ENCODE measurements around the gene PKIG. TPM values are rescaled to one million over a fixed set of nuclear protein-coding genes. Genes with fewer than 3 reads are reported as not detected.

Gene PKIG
- polyA plus RNA-seq, 4 donors: 16.3 to 47.8 (median 36.6) TPM

GRCh38 chr20:44609516-44610312 lies 27.3 kb downstream of the PKIG start:
- peaks cover 0 to 12% (median 0%) of the 10 kb centered on the region in 3 donors for H3K4me1 ChIP-seq (ENCODE audit: control insufficient read depth in 3 of 3, insufficient read depth in 2 of 3, low read depth in 1 of 3, low read length in 2 of 3)
- DNase-seq: peak; percentile 94 to 95
- WGBS, 3 donors: 21 to 29% (median 24%) methylated on average over 25 of the region's 25 CpGs
- H3K27me3 ChIP-seq (ENCODE audit: control insufficient read depth in 3 of 3, insufficient read depth in 3 of 3, low read length in 3 of 3): no peaks in the 10 kb centered on the region
- peaks cover 4 to 16% (median 6%) of the 10 kb centered on the region in 3 donors for H3K36me3 ChIP-seq (ENCODE audit: control insufficient read depth in 3 of 3, insufficient read depth in 2 of 3, low read depth in 1 of 3, low read length in 3 of 3)
- peak overlapping the region; percentile 38 to 72 (median 69) for H3K27ac ChIP-seq (ENCODE audit: low read depth in 1 of 3, low read length in 2 of 3)
- peak overlapping the region in 1 of 3 donors; percentile 16 for H3K4me3 ChIP-seq (ENCODE audit: low read depth in 1 of 3, low read length in 3 of 3)
- no peak for FAIRE-seq
- peaks cover 0 to 4% of the 10 kb centered on the region in 2 donors for H3K9me3 ChIP-seq (ENCODE audit: control insufficient read depth in 2 of 2, insufficient read depth in 1 of 2, low read depth in 1 of 2, low read length in 1 of 2)

- FAIRE-seq (no peak), DNase-seq (peak in 1 of 2 donors; percentile 30)
- Histone ChIP-seq H3K4me1 (ENCODE audit: control insufficient read depth in 3 of 3, insufficient read depth in 2 of 3, low read depth in 1 of 3, low read length in 2 of 3) (peaks cover 0 to 12% (median 2%) of the 10 kb centered on the region in 3 donors), H3K27ac (ENCODE audit: low read depth in 1 of 3, low read length in 2 of 3) (peak overlapping the region in 1 of 3 donors; percentile 24), H3K4me3 (ENCODE audit: low read depth in 1 of 3, low read length in 3 of 3) (no peak overlapping the region), H3K27me3 (ENCODE audit: control insufficient read depth in 3 of 3, insufficient read depth in 3 of 3, low read length in 3 of 3) (no peaks in the 10 kb centered on the region), H3K36me3 (ENCODE audit: control insufficient read depth in 3 of 3, insufficient read depth in 2 of 3, low read depth in 1 of 3, low read length in 3 of 3) (peaks cover 4 to 24% (median 6%) of the 10 kb centered on the region in 3 donors), H3K9me3 (ENCODE audit: control insufficient read depth in 2 of 2, insufficient read depth in 1 of 2, low read depth in 1 of 2, low read length in 1 of 2) (peaks cover 0 to 4% of the 10 kb centered on the region in 2 donors)
- WGBS, 3 donors: 0 to 7% (median 0%) methylated on average over 1 of the region's 1 CpG
Observed at GRCh38 chr20:44610313-44610962, 28.1 kb downstream of the PKIG start.

DNA sequence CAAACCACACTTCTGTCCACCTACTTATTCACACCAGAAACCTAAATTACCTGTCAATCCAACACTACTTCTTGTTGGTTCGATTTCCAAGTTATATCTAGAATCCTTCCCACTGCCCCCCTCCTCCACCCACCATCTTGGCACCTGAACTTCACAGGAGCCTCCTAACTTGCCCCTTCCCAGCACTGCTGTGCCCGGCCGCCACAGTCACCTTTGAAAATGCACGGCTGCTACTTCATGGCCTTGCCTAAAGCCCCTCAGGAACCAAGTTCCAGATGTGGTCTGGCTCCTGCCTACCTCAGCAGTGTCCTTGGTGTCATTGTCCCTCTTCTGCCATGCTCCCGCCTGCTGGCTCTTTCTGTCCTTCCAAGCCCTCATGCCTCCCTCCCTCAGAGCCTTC lies 31.2 kb downstream of the PKIG start:
- Histone ChIP-seq H3K27me3 (ENCODE audit: control insufficient read depth in 3 of 3, insufficient read depth in 3 of 3, low read length in 3 of 3) (no peaks in the 10 kb centered on the region), H3K4me3 (ENCODE audit: low read depth in 1 of 3, low read length in 3 of 3) (no peak overlapping the region), H3K27ac (ENCODE audit: low read depth in 1 of 3, low read length in 2 of 3) (no peak overlapping the region), H3K9me3 (ENCODE audit: control insufficient read depth in 2 of 2, insufficient read depth in 1 of 2, low read depth in 1 of 2, low read length in 1 of 2) (no peaks in the 10 kb centered on the region), H3K36me3 (ENCODE audit: control insufficient read depth in 3 of 3, insufficient read depth in 2 of 3, low read depth in 1 of 3, low read length in 3 of 3) (peaks cover 6 to 51% (median 10%) of the 10 kb centered on the region in 3 donors), H3K4me1 (ENCODE audit: control insufficient read depth in 3 of 3, insufficient read depth in 2 of 3, low read depth in 1 of 3, low read length in 2 of 3) (peaks cover 0 to 18% (median 2%) of the 10 kb centered on the region in 3 donors)
- DNase-seq (no peak), FAIRE-seq (no peak)
- 94 to 97% (median 96%) methylated on average over 5 of the region's 5 CpGs for whole genome bisulfite sequencing, 3 donors

- DNase-seq (no peak), FAIRE-seq (no peak)
Observed at GRCh38 chr20:44614525-44614924, 32.1 kb downstream of the PKIG start.

GRCh38 chr20:44615169-44615791 lies 32.9 kb downstream of the PKIG start:
- Histone ChIP-seq H3K9me3 (ENCODE audit: control insufficient read depth in 2 of 2, insufficient read depth in 1 of 2, low read depth in 1 of 2, low read length in 1 of 2) (no peaks in the 10 kb centered on the region), H3K36me3 (ENCODE audit: control insufficient read depth in 3 of 3, insufficient read depth in 2 of 3, low read depth in 1 of 3, low read length in 3 of 3) (peaks cover 6 to 66% (median 14%) of the 10 kb centered on the region in 3 donors), H3K4me1 (ENCODE audit: control insufficient read depth in 3 of 3, insufficient read depth in 2 of 3, low read depth in 1 of 3, low read length in 2 of 3) (peaks cover 0 to 7% (median 2%) of the 10 kb centered on the region in 3 donors), H3K4me3 (ENCODE audit: low read depth in 1 of 3, low read length in 3 of 3) (no peak overlapping the region), H3K27me3 (ENCODE audit: control insufficient read depth in 3 of 3, insufficient read depth in 3 of 3, low read length in 3 of 3) (no peaks in the 10 kb centered on the region), H3K27ac (ENCODE audit: low read depth in 1 of 3, low read length in 2 of 3) (peak overlapping the region in 1 of 3 donors; percentile 36)
- DNase-seq: no peak
- WGBS, 3 donors: 53 to 83% (median 72%) methylated on average over 10 of the region's 10 CpGs
- no peak for FAIRE-seq

More at GRCh38 chr20:44614525-44614924, 32.1 kb downstream of the PKIG start:
- Histone ChIP-seq H3K4me3 (ENCODE audit: low read depth in 1 of 3, low read length in 3 of 3) (no peak overlapping the region), H3K27ac (ENCODE audit: low read depth in 1 of 3, low read length in 2 of 3) (peak overlapping the region in 1 of 3 donors; percentile 36), H3K9me3 (ENCODE audit: control insufficient read depth in 2 of 2, insufficient read depth in 1 of 2, low read depth in 1 of 2, low read length in 1 of 2) (no peaks in the 10 kb centered on the region), H3K27me3 (ENCODE audit: control insufficient read depth in 3 of 3, insufficient read depth in 3 of 3, low read length in 3 of 3) (no peaks in the 10 kb centered on the region), H3K4me1 (ENCODE audit: control insufficient read depth in 3 of 3, insufficient read depth in 2 of 3, low read depth in 1 of 3, low read length in 2 of 3) (peaks cover 0 to 12% (median 2%) of the 10 kb centered on the region in 3 donors), H3K36me3 (ENCODE audit: control insufficient read depth in 3 of 3, insufficient read depth in 2 of 3, low read depth in 1 of 3, low read length in 3 of 3) (peaks cover 6 to 58% (median 11%) of the 10 kb centered on the region in 3 donors)
- WGBS, 3 donors: 84 to 94% (median 90%) methylated on average over 13 to 14 of the region's 14 CpGs

DNA sequence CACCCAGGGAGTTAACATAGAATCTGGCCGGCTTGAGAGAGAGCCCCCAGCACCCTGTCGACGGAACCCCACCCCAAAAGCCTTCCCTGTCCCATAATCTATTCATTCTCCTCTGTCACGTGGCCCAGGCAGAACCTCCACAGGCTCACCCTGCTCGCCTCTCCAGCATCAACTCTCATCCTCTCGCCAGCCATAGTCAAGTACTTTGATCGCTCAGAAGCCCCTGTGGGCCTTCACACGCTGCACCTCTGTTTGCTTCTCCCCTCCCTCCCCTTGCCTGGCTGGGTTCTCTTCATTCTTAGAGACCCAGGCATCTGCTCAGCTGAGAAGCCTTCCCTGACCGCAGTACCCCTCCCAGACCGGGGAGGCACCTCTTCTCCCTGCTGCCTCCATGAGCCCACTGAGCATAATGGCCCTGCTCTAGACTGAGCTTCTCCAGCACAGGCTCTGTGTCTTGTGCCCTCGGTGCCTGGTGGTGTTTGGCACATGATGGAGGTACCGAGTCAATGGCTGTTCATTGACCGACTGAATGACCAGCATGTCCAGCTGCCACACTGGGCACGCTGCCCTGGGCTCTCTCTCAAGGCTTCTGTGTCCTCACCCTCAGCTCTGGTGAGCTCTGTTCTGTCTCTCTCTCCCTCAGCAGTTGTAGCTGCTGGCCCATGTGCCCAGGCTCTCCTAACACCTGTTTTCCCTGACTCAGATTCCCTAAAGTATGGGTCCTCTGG lies 33.7 kb downstream of the PKIG start:
- H3K27me3 ChIP-seq (ENCODE audit: control insufficient read depth in 3 of 3, insufficient read depth in 3 of 3, low read length in 3 of 3): no peaks in the 10 kb centered on the region
- peak overlapping the region in 1 of 3 donors; percentile 18 for H3K27ac ChIP-seq (ENCODE audit: low read depth in 1 of 3, low read length in 2 of 3)
- FAIRE-seq (no peak), DNase-seq (no peak)
- no peak overlapping the region for H3K4me3 ChIP-seq (ENCODE audit: low read depth in 1 of 3, low read length in 3 of 3)
- 82 to 97% (median 92%) methylated on average over 14 of the region's 14 CpGs for WGBS, 3 donors
- no peaks in the 10 kb centered on the region for H3K9me3 ChIP-seq (ENCODE audit: control insufficient read depth in 2 of 2, insufficient read depth in 1 of 2, low read depth in 1 of 2, low read length in 1 of 2)
- peaks cover 12 to 72% (median 18%) of the 10 kb centered on the region in 3 donors for H3K36me3 ChIP-seq (ENCODE audit: control insufficient read depth in 3 of 3, insufficient read depth in 2 of 3, low read depth in 1 of 3, low read length in 3 of 3)
- peaks cover 0 to 6% (median 2%) of the 10 kb centered on the region in 3 donors for H3K4me1 ChIP-seq (ENCODE audit: control insufficient read depth in 3 of 3, insufficient read depth in 2 of 3, low read depth in 1 of 3, low read length in 2 of 3)

- 47 to 57% (median 53%) methylated on average over 14 of the region's 14 CpGs for WGBS, 3 donors
- peak in 1 of 2 donors; percentile 47 for DNase-seq
- no peaks in the 10 kb centered on the region for H3K27me3 ChIP-seq (ENCODE audit: control insufficient read depth in 3 of 3, insufficient read depth in 3 of 3, low read length in 3 of 3)
- H3K4me3 ChIP-seq (ENCODE audit: low read depth in 1 of 3, low read length in 3 of 3): no peak overlapping the region
- H3K36me3 ChIP-seq (ENCODE audit: control insufficient read depth in 3 of 3, insufficient read depth in 2 of 3, low read depth in 1 of 3, low read length in 3 of 3): peaks cover 12 to 73% (median 18%) of the 10 kb centered on the region in 3 donors
- peaks cover 0 to 6% (median 2%) of the 10 kb centered on the region in 3 donors for H3K4me1 ChIP-seq (ENCODE audit: control insufficient read depth in 3 of 3, insufficient read depth in 2 of 3, low read depth in 1 of 3, low read length in 2 of 3)
- H3K27ac ChIP-seq (ENCODE audit: low read depth in 1 of 3, low read length in 2 of 3): peak overlapping the region in 1 of 3 donors; percentile 18
- no peaks in the 10 kb centered on the region for H3K9me3 ChIP-seq (ENCODE audit: control insufficient read depth in 2 of 2, insufficient read depth in 1 of 2, low read depth in 1 of 2, low read length in 1 of 2)
- FAIRE-seq: no peak
Observed at GRCh38 chr20:44616604-44616964, 34.2 kb downstream of the PKIG start.
